HPDE6-E6E7 (cell line): ENCODE measurements around the gene LRP10.

Experiments used
- DNase-seq: peaks from one replicate; pipeline ENCODE4 v3.0.0; 2011; ENCODE audit warnings: missing footprints; ENCODE audit errors: extremely low spot score

LRP10 gene

GRCh38 chr14:22861651-22862050 lies 9.9 kb upstream of the LRP10 start:
- no peak for DNase-seq

- DNase-seq, result no peak
Measured at GRCh38 chr14:22864979-22865378, 6.6 kb upstream of the LRP10 start.

GRCh38 chr14:22865424-22866405 lies 5.8 kb upstream of the LRP10 start:
- no peak for DNase-seq

GRCh38 chr14:22866874-22867273 lies 4.7 kb upstream of the LRP10 start:
- DNase-seq, result no peak

DNA sequence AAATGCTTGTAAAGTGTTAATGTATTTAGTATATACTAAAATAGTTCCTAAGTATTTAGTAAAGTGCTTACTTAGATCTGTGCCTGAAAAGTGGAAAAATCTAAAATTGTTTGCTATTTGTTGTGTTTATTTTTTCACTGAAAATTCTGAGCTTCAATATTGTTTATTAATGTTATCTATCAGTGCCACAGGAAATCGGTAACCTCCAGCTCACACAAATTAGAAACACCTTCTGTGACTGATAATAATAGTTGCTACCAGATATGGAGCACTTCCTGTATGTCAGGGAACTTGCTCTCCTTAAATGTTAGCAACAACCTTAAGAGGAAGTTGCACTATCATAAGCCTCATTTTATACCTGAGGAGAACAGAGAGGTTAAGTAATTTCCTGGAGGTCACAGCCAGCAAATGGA lies 723 bp upstream of the LRP10 start:
- no peak for DNase-seq

DNA sequence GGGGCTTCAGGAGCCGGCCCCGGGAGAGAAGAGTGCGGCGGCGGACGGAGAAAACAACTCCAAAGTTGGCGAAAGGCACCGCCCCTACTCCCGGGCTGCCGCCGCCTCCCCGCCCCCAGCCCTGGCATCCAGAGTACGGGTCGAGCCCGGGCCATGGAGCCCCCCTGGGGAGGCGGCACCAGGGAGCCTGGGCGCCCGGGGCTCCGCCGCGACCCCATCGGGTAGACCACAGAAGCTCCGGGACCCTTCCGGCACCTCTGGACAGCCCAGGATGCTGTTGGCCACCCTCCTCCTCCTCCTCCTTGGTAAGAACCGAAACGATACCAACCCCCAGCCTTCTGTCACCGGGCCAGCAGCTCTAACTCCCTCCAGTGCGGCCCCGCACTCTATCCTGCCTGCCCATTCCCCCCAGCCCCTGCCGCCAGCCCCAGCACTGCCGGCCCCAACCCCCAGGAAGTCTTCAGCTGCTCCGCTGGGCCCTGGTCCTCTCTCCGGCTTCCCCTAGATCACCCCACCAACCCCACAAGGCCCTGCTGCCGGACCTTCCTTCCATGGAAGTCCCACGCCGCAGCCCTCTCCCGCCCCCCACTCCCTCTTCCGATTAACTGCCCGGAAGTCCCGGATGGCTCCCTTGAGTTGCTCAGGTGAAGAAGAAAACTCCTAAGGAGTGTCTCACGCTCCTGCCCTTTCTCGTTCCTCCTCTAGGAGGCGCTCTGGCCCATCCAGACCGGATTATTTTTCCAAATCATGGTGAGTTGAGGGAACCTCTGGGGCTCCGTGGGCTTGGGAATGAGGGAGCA lies 693 bp downstream of the LRP10 start:
- DNase-seq, result no peak

GRCh38 chr14:22872833-22873520 lies 1.4 kb downstream of the LRP10 start:
- DNase-seq, result no peak

GRCh38 chr14:22875003-22875747 lies 3.6 kb downstream of the LRP10 start:
- DNase-seq, result no peak

- no peak for DNase-seq
Measured at GRCh38 chr14:22875748-22876319, 4.3 kb downstream of the LRP10 start.

DNA sequence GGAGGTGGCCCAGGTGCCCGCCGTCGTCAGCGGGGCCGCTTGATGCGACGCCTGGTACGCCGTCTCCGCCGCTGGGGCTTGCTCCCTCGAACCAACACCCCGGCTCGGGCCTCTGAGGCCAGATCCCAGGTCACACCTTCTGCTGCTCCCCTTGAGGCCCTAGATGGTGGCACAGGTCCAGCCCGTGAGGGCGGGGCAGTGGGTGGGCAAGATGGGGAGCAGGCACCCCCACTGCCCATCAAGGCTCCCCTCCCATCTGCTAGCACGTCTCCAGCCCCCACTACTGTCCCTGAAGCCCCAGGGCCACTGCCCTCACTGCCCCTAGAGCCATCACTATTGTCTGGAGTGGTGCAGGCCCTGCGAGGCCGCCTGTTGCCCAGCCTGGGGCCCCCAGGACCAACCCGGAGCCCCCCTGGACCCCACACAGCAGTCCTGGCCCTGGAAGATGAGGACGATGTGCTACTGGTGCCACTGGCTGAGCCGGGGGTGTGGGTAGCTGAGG lies 5.5 kb downstream of the LRP10 start:
- no peak for DNase-seq

GRCh38 chr14:22878271-22879246 lies 7.0 kb downstream of the LRP10 start:
- DNase-seq, result no peak

DNA sequence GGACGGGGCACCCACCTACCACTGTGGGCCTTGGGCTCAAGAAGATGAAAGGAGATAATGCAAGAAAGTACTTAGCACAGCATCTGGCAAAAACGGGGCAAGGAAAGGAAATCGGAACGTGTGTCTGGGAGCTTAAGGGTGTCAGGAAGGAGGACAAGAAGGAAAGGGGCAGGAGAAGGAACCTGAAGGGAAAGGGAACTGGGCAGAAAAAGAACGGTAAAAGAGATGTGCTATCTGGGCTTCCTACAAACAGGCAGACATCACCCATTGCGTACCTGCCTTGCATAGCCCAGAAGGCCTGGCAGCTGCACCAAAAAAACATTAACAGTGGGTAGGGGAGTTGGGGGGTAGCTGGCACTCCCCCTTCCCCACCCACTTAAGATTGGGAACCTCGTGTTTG lies 10.5 kb downstream of the LRP10 start:
- no peak for DNase-seq

DNA sequence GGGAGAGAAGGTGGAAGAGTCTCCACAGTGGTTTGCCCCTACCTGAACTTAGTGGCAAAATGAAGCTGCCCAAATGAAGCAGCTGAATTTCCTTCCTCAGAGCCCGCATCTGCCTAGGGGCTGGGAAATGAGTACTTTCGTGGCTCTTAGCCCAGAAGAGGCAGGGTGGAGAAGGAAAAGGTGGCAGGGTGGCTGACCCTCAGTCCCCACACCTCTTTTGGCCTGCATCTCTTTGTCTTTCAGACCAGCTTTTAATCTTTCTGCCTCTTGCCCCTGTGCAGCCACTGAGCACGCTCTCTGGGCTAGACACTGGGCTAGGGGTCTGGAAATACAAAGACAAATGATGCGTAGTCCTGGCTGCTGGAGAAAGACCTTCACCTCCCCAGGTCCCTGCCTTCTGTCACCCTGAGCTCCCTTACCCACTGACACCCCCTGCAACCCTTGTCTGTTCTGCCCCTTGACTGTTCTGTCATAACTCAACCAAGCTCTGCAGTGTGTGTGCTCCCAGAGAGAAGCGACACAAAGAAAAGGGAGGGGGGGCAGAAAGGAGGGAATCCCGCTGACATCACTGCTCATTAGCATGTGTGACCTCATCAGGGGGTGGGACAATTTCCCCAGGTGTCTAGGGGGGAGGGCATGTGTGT lies 11.1 kb downstream of the LRP10 start:
- peak; percentile 53 for DNase-seq

DNA sequence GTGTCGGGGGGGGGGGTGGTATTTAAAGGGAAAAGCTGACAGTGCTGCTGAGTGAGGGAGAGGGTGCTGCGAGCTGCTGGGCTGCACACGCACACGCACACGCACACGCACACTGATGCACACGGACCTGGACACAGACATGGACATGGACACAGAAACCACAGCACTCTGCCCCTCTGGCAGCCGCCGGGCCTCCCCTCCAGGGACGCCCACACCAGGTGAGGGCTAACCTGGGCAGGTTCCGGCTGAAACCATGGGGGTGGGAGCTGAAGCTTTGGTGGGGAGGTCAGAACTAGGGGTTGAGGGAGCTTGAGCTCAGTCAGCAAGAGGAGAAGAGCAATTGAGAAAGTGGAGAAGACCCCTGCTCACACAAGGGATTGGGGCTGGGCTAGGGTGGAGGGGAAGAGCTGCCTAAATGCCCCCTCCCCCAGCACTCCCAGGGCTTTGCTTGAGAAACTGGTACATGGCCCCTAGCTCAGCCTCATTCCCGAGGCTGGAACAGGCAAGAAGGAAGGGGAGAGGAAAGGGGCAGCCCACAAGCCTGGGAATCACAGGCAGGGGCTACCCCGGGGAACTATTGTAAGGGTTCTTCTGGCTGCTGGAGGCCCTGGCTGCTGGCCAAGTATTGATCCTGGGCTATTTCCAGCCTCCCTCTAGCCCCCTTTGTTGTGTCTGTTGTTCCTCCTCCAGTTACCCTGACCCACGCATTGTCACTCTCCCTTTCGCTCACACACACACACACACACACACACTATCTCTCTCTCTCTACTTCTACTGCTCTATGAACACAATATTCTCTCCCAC lies 11.8 kb downstream of the LRP10 start, which contains the start of gene REM2:
Gene REM2 (plus strand): TSS at position 50 of the 804 bp plus-strand sequence. CDS start 66 bp downstream, at position 116.
- DNase-seq, result no peak

DNA sequence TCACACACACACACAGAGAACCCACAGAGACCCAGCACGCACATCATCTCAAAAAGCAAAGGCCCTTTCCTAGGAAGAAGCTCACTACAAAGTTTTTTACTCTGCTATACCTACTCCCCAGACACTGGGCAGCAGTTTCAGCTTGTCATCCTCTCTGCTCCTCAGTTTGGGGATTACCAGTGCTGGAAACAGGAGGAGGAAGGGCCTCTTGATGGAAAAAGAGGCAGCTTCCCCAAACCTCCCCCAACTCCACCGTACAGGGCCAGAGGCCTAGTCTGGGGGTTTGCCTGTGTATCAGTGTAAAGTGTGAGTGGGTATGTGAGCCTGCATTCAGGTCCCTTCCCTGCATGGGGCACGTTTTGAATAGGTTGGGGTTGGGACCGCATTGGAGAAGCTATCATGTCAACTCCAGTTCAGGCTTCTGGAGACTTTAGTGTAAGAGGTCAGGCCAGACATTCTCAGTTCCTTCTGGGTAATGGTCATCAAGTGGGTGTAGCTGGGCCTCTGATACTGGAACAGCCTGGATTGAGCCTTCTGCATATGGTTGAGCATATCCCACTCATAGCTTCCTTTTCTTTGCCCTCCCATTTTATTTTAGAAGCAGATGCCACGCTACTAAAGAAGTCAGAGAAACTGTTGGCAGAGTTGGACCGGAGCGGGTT lies 12.7 kb downstream of the LRP10 start:
- DNase-seq, result no peak

- DNase-seq, result no peak
Measured at GRCh38 chr14:22884738-22885523, 13.4 kb downstream of the LRP10 start.

- DNase-seq, result no peak
Measured at GRCh38 chr14:22885975-22886374, 14.4 kb downstream of the LRP10 start.
